HL-60 (cell line): ENCODE data around the gene LCE7A.

Source experiments
- CTCF ChIP-seq: IDR thresholded peaks from one replicate; pipeline ENCODE4 v1.5.1; 2011; ENCODE audit warnings: low read length, control low read depth, inconsistent platforms; ENCODE audit not compliant: insufficient read depth
- GABPA ChIP-seq: IDR thresholded peaks from 2 replicates; pipeline ENCODE4 v1.6.1; 2012; ENCODE audit warnings: low read depth
- POLR2AphosphoS5 ChIP-seq: IDR thresholded peaks from 2 replicates; pipeline ENCODE4 v1.6.1; 2012; ENCODE audit warnings: low read depth

- no peak for TF ChIP-seq CTCF
- no peak for TF ChIP-seq POLR2AphosphoS5
- no peak for TF ChIP-seq GABPA
Observed at GRCh38 chr1:152886085-152886484, 26.3 kb downstream of the LCE7A start.
